HG03060 (cell line): Measurements from ENCODE around the gene INMT.

Experiments used
- ATAC-seq: cut with Tn5 transposase; IDR thresholded peaks from one replicate; pipeline ENCODE4 v1.9.1; 2021; ENCODE audit warnings: low read depth, moderate number of reproducible peaks; ENCODE audit not compliant: unreplicated experiment

The INMT gene

DNA sequence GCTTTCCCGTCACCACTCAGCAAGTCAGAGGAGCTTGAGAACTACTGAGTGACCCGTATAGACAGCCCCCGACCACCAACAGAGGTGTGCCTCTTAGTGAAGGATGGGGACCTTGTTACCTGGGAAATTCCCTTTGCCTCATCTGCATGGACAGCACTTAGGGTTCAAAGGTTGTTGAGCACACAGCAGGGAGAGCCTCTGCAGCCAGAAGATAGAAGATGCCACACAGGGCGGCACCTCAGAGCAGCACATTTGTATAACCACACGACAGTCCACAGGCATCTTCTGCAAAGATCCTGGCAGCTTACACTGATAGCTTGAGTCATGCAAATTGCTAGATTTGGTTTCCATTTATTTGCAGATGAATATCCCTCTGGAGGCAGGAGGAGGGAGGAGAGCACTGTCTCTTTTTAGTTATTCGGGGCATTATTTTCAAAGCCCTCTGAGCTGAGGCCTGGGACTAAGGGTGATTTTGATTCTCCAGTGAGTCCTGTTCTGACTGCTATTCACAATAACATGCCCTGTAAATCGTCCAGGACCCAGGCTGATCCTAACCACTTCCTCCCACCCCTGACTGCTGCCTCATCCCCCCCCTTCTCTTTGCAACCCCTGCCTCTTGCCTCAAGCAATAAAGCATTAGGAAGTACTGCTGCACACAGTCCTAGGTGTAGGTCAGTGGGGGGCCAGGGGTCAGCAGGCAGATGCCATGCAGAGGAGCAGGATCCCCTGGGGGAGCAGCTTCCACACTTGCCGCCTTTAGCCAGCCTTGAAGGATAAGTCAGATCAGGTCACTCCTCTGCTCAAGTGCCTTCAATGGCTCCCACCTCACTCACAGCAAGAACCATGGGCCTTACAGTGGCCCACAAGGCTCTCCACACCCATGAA, 24.6 kb upstream of the INMT start:
- no peak for ATAC-seq

- ATAC-seq, result no peak
These were observed 23.3 kb upstream of the INMT start for GRCh38 chr7:30728591-30729100.

- ATAC-seq, result no peak
These were observed 22.3 kb upstream of the INMT start for GRCh38 chr7:30729642-30730041.

DNA sequence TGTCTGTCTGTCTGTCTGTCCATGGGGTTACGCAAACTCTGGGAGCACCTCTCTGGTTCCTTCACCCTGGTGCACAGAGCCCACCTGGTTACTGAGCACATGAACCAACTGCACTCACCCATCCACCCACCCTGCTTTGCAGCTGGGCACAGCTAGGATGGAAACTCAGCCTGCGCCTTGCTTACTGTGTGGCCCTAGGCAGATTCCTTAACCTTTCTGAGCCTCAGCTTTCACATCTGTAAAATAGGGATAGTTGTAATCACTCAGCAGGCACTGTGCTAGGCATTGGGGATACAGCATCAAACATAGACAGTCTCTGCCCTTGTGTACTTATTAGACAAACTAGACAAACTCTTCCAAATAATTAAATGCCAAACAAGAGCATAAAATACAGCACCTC, 21.8 kb upstream of the INMT start:
- ATAC-seq, result no peak

GRCh38 chr7:30730996-30731395, 20.9 kb upstream of the INMT start:
- ATAC-seq, result no peak

GRCh38 chr7:30731581-30731980, 20.4 kb upstream of the INMT start:
- no peak for ATAC-seq

DNA sequence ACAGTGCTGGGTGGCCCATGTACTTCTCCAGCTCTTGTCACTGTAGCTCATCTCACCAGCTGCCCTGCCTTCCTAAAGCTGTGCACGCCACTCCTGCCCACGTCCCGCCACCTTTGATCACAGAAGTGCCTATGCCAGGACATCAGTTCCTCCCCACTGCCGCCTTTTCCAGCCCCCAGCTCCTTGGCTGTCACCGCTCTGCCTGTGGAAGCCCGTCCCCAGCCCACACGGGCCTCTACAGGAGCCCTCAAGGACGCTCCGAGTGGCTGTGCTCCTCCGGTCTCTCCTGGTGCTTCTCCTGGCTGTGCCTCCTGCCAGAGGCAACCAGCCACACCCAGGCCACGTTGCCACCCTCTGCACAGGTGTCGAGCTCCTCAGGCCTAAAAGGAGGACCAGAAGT, 19.3 kb upstream of the INMT start:
- ATAC-seq, result no peak

DNA sequence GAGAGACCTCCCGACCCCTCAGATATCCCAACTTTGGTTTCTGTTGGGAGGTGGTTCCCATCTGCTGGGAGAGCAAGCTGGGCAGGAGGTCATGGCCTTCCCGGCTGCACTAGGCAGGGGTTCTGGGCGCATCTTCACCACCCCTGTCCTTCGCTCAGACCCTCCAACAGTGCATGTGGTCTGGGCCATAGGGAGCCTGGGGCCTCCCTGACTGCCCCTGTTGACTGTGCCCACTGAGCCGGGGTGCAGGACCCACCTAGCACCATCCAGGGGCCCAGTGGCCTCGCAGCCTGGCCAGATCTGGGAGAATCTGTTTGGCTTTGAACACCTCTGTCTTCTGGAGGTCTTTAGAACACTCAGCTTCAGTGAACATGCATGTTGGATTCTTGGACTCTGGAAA, 18.7 kb upstream of the INMT start:
- no peak for ATAC-seq

DNA sequence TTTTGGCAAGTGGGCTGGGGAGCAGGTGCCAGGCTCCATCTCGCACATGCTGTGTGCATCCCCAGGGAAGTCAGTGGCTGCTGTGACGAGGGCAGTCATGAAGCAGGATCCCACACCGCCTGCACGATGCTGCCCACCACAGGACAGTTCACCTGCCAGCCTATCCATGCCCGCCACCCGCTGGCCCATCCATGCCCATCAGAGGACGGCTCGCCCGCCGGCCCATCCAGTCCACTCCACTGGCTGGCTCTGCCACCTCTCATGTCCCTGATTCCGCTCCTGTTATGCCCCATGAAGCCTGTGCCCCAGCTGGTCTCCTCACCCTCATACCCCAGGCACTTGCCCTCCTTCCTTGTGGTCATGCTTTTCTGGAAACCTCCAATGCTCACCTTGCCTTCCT, 18.2 kb upstream of the INMT start:
- ATAC-seq, result no peak

GRCh38 chr7:30734497-30734896, 17.4 kb upstream of the INMT start:
- no peak for ATAC-seq

DNA sequence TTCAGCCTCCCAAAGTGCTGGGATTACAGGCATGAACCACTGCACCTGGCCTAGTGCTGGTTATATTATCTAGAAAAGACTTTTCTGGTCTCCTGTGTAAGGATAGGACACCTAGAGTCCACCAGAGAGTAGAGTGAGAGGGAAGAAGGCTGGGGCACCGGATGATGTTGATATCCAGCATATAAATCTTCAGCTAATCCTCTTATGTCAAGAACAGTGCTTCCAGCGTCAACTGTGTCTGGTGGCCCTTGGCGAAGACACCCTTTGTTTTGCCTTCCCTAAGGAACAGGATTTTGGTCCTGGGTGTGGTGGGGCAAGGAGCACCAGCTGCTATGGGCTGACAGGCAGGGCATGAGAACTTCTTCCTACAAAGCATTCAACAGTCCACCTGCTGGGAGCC, 16.3 kb upstream of the INMT start:
- no peak for ATAC-seq

- ATAC-seq, result no peak
These were observed 15.6 kb upstream of the INMT start for GRCh38 chr7:30736291-30736690.

DNA sequence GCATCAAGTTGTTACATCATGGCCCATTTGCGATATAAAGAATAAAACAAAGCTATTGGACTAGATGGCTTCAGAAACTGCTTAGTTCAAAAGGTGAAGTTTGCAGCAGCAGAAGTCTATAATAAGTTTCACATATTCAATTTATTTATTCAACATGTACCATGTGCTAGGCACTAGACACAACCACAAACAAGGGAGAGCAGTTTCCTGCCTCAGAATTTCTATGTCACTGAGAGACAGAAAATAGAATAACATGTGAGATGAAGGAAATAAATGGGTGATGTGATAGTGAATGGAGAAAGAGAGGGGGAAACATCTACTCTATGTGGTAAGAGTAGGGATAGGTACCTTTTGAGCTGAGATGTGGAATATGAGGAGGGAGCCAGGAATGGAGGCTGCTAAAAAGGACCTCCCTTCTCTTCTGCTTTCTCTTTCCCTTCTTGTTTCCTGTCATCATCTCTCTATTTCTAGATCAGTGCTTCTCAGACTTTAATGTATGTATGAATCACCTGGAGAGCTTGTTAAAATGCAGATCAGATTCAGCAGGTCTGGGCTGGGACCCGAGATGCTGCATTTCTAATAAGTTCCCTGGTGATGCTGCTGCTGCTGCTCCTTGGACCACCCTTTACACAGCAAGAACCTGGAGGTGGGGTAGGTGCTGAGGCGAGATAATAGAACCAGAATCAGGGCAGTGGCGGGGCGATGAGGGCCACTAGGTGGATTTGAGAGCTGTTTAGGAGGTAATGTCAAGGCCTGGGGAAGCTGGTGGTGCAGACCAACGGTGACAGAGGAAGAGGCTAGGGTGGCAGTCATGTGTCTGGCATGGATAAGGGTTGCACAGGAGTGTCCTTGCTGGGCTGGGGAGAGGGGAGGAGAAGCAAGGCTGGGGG, 13.7 kb upstream of the INMT start:
- ATAC-seq, result no peak

GRCh38 chr7:30739691-30740090, 12.2 kb upstream of the INMT start:
- no peak for ATAC-seq

DNA sequence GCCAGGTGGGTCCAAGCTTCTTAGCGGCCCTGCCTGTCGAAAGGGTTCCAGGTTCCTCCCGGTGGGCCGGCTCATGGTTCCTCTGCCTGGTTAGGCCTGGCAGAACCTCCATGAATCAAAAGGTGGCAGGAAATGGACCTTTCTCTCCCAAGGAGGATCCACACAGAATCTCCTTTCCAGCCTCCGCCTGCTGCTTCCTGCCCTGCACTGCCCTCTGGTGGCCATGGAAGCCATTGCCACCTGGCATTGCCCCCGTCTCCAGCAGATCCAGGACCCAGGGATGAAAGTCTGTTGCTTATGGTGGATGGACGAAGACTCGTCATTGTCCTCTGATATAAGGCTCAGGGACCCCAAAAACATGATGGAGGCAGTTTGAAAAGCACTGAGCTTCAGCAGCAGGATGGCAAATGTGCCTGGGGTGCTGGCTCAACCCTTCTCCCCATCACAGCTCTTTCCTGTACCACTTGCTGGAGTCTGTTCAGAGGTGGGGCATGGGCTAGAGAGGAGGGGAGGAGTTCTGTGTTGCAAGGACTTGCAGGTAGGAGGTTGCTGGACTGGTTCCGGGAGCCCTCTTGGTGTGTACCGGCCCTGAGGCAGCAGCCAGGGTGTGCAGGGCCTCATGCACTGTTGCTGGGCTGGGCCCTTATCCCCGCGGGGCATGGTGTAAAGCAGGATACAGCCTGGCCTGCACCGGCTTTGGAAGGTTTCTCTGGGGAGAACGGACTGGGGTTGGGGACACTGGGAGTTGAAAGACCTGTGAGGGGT, 11.3 kb upstream of the INMT start:
- no peak for ATAC-seq

GRCh38 chr7:30741289-30741688, 10.6 kb upstream of the INMT start:
- ATAC-seq, result no peak

- ATAC-seq, result no peak
These were observed 8.4 kb upstream of the INMT start for GRCh38 chr7:30743371-30744074.

- no peak for ATAC-seq
These were observed 7.9 kb upstream of the INMT start for GRCh38 chr7:30744075-30744417.

- no peak for ATAC-seq
These were observed 6.5 kb upstream of the INMT start for GRCh38 chr7:30745261-30745941.

DNA sequence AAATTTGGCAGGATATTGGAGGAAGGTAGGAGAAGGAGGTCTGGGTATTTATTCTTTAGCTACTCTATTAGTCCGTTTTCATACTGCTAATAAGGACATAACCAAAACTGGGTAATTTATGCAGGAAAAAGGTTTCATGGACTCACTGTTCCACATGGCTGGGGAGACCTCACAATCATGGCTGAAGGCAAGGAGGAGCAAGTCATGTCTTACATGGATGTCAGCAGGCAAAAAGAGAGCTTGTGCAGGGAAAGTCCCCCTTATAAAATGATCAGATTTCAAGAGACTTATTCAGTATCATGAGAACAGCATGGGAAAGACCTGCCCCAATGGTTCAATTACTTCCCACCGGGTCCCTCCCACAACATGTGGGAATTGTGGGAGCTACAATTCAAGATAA, 1.9 kb upstream of the INMT start:
- no peak for ATAC-seq
